CD4-positive, alpha-beta T cell treated with Interleukin-15 for 4 hours (primary cell): ENCODE results near the gene PLXNA1.

ENCODE experiments used
- DNase-seq: peaks from one replicate; pipeline ENCODE4 v3.0.0-alpha.2; 2020; ENCODE audit warnings: low spot score

PLXNA1 gene

DNA sequence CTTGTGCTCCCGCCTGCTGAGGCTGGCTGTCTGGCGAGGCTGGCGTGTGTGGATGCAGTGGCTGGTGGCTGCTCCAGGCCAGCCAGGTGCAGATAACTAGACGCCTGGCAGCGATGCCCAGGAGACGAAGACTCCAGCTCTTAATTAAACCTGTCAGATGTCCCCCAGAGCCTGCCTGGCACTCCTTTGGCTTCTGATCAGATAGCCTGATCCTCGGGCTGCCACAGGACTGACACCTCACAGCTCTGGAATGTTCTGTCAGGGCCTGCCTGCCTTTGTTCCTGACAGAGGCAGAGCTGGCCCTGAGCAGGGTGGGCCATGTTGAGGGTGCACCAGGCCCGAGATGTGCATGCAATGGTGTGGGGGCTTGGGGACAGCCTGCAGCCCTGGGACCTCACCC, 36.5 kb downstream of the PLXNA1 start:
- DNase-seq: no peak

- no peak for DNase-seq
Observed at GRCh38 chr3:127020543-127020942, 37.6 kb downstream of the PLXNA1 start.

DNA sequence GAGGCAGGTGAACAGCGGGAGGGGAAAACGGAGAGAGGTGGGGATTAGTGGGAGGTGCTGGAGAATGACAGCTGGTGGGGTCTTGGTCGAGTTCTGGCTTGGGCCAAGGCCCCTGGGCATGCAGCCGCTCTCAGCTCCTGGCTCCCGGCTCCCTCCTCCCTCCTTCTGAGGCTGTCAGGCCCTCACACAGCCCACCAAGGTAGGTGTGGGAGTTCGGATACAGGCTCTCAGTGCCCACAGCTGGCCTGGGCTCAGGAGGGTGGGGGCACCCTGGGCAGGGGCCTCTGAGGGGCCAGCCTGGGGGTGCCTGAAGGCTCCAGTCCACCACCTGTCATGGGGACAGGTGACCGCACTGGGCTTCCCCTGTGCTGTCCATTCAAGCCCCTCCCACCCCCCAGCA, 39.9 kb downstream of the PLXNA1 start:
- DNase-seq: no peak

DNA sequence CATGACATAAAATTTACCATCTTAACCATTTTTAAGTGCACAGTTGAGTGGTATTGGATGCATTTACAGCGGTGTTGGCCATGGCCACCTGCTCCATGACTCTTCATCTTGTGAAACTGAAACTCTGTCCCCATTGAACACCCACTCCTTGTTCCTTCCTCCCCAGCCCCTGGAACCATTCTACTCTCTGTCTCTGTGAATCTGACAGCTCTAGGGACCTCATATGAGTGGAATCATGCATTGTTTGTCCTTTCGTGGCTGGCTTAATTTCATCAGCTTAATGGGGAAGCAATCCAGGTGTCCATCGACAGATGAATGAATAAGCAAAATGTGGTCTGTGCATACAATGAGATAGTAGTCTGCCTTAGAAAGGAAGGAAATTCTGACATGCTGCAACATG, 42.5 kb downstream of the PLXNA1 start:
- no peak for DNase-seq

DNA sequence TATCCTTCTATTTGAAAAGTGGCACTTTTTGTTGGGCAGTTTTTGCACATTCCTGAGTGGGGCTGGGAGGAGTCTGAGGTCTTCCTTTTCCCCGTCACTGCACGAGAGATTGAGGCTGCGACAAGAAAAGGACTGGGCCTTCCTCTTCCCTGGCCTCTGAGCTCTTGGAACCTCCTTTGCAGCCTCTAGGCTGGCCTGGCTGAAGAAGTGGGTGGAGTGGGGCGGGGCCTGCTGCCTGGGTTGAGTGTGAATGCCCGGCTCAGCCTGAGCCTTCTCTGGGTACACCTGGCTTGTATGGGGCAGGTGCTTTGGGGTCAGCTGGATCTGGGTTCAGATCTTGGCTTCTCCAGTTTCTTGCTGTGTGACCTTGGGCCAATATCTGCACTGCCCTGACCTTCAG, 43.1 kb downstream of the PLXNA1 start:
- no peak for DNase-seq

- no peak for DNase-seq
Observed at GRCh38 chr3:127026661-127027060, 43.7 kb downstream of the PLXNA1 start.

DNA sequence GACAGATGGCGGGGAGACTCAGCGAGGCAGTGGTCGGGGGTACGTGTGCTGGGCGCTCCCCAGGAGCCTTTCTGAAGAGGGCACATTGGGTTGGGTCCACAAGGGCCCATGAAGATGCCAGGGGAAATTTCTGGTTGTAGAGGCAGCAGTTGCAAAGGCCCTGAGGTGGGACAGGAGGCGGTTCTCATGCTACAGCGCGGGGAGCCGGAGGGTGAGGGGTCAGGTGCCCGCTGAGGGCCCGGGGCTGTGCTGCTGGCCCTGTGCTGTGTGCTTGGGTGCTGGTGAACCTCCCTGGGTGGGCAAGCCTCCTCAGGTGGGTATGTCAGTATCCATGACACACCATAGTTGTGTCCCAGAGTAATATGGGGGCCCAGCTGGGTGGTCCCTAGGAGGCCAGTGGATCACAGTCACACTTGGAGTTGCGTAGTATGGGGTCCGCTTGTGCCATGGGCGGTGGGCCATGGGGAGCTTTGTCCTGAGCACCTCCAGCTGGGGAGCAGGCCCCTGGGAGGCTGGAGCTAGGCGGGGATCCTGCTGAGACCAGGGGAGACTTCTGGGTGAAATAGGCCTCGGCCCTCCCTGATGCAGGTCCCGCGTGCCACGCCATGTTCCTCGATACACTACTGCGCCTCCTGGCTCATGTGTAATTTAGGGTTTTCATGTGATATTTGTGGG, 44.3 kb downstream of the PLXNA1 start:
- no peak for DNase-seq

DNA sequence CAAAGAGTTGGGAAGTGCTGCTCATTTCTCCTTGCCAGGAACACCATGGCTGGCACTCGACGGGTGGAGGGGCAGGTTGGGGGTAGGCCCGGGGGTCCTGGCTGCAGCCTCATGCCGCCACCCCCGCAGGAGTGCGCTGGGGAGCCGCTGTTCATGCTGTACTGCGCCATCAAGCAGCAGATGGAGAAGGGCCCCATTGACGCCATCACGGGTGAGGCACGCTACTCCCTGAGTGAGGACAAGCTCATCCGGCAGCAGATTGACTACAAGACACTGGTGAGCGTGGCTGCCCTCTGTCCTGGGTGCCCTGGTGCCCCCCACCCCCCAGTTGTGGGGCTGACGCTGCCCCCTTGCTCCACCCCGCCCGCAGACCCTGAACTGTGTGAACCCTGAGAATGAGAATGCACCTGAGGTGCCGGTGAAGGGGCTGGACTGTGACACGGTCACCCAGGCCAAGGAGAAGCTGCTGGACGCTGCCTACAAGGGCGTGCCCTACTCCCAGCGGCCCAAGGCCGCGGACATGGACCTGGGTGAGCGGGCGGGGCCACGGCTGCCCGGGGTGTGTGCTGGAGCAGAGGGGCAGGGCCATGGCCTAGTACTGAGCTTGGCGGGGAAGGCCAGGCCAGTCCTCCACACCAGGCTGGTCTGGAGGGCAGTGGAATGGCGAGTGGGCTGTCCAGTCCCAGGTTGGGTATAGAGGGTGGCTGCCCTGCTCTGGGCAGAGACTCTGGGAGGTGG, 45.1 kb downstream of the PLXNA1 start:
- DNase-seq: no peak

DNA sequence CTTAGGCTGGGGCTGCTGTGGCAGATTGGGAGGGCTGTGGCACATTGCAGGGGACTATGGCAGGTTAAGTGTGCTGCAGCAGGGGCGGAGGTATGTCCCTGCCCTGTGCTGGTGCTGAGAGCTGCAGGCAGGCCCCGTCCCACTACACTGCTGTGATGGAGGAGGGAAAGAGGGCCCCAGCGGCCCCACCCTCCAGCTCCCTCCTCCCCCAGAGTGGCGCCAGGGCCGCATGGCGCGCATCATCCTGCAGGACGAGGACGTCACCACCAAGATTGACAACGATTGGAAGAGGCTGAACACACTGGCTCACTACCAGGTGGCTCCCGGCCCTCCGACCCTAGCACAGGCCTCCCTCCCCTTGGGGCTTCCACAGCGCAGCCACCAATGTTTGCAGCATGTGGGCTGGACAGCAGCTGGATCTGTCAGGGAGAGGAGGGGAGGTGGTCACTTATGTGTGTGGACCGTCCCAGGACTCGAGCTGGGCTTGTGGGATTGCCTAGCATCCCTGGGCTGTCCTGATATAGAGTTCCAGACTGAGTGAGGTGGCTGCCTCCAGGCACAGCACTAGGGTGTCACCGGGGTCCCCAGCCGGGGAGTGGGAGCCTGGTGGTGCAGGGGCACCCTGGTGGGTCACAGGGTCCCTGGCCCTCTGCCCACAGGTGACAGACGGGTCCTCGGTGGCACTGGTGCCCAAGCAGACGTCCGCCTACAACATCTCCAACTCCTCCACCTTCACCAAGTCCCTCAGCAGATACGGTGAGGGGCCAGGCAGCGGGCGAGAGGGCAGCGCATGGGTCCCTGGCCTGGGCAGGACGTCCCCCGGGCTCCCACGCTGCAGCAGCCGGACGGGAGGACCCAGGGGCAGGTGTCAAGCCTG, 46.1 kb downstream of the PLXNA1 start:
- DNase-seq: no peak

GRCh38 chr3:127029658-127030507, 47.0 kb downstream of the PLXNA1 start:
- DNase-seq: no peak

- no peak for DNase-seq
Observed at GRCh38 chr3:127030508-127031412, 47.8 kb downstream of the PLXNA1 start.

DNA sequence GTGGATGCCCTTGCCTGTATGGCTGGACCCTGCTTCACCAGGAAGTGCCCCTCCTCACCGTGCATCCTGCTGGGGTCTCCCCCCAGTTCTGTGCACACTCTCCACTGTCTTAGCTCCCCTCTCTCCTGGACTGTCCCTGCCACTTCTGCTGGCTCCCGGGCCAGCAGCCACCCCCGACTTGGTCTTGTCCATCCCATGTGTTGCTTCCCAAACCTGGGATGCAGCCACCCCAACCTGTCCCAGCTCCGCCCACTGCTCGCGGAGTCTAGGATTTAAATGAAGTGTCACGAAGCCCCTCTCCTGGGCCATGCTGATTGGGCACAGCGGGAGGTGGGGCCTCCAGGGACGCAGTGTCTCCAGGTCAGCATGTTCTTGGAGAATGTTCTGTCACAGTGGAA, 48.5 kb downstream of the PLXNA1 start:
- DNase-seq: no peak

DNA sequence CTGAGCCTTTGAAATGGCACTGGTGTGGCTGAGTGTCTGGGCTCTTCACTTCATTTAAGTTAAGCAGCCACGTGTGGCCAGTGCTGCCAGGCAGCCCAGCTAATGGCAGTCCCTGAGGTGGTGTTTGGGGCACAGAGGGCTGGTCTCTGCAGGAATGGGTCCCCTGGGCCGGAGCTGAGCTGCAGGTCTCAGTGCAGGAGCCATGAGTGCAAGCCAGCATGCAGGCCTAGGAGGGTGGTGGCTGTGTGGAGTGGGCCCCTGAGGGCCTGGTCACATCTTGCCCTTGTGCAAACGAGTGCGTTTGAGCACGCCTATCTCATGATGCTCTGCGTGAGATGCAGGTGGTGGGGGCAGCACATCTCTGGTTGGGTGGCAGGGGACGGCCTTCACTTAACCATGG, 48.9 kb downstream of the PLXNA1 start:
- DNase-seq: no peak

GRCh38 chr3:127032296-127032990, 49.5 kb downstream of the PLXNA1 start:
- DNase-seq: no peak
